Measurements from ENCODE around the gene TRAPPC1.

Gene TRAPPC1

GRCh38 chr17:7894226-7894625, 37.5 kb downstream of the TRAPPC1 start:
- TF ChIP-seq CTCF (IDR thresholded peaks at IDR 0.05; ENCODE audit: extremely low read depth, insufficient read depth, missing control alignments) = no peak
- no peak for DNase-seq (ENCODE audit: low spot score)

GRCh38 chr17:7893187-7893880, 38.4 kb downstream of the TRAPPC1 start:
- in situ Hi-C loops (cut with MboI; ENCODE audit: low pct_unique_long_range_greater_than_20kb, low sequenced_read_pairs, unreplicated experiment) = no loop called here
- no peak for TF ChIP-seq CTCF (IDR thresholded peaks at IDR 0.05; ENCODE audit: extremely low read depth, insufficient read depth, missing control alignments)
- DNase-seq (ENCODE audit: low spot score) = no peak

More at GRCh38 chr17:7894226-7894625, 37.5 kb downstream of the TRAPPC1 start:
- in situ Hi-C loops (cut with MboI; ENCODE audit: low pct_unique_long_range_greater_than_20kb, low sequenced_read_pairs, unreplicated experiment) = no loop called here

GRCh38 chr17:7889166-7889955, 42.4 kb downstream of the TRAPPC1 start:
- TF ChIP-seq CTCF (IDR thresholded peaks at IDR 0.05; ENCODE audit: extremely low read depth, insufficient read depth, missing control alignments) = no peak
- in situ Hi-C loops (cut with MboI; ENCODE audit: low pct_unique_long_range_greater_than_20kb, low sequenced_read_pairs, unreplicated experiment) = no loop called here
- DNase-seq (ENCODE audit: low spot score) = no peak

GRCh38 chr17:7888184-7888920, 43.4 kb downstream of the TRAPPC1 start, which contains the start of gene CHD3:
CHD3 (plus strand) TSS chr17:7888789; CDS start chr17:7889001, 212 bp downstream.
- TF ChIP-seq CTCF (IDR thresholded peaks at IDR 0.05; ENCODE audit: extremely low read depth, insufficient read depth, missing control alignments) = no peak
- in situ Hi-C loops (cut with MboI; ENCODE audit: low pct_unique_long_range_greater_than_20kb, low sequenced_read_pairs, unreplicated experiment) = no loop called here
- no peak for DNase-seq (ENCODE audit: low spot score)

GRCh38 chr17:7887482-7888183, 44.1 kb downstream of the TRAPPC1 start:
- TF ChIP-seq CTCF (IDR thresholded peaks at IDR 0.05; ENCODE audit: extremely low read depth, insufficient read depth, missing control alignments) = no peak
- DNase-seq (ENCODE audit: low spot score) = peak; percentile 92
- in situ Hi-C loops (cut with MboI; ENCODE audit: low pct_unique_long_range_greater_than_20kb, low sequenced_read_pairs, unreplicated experiment) = no loop called here

GRCh38 chr17:7887038-7887481, 44.7 kb downstream of the TRAPPC1 start:
- TF ChIP-seq CTCF (IDR thresholded peaks at IDR 0.05; ENCODE audit: extremely low read depth, insufficient read depth, missing control alignments) = no peak
- no peak for DNase-seq (ENCODE audit: low spot score)
- in situ Hi-C loops (cut with MboI; ENCODE audit: low pct_unique_long_range_greater_than_20kb, low sequenced_read_pairs, unreplicated experiment) = no loop called here
